Smooth muscle cell of bladder (primary cell): ENCODE data around the gene FAM210B. TPM values are rescaled to one million over a fixed set of nuclear protein-coding genes. Genes with fewer than 3 reads are reported as not detected.

ENCODE experiments used
- total RNA-seq: library from RNA; depleted of rRNA; stranded (reverse); fragments of >200 nt; gene quantifications from 2 replicates; pipeline ENCODE4 v1.2.3, GENCODE V29; 2014

The FAM210B gene, protein sequence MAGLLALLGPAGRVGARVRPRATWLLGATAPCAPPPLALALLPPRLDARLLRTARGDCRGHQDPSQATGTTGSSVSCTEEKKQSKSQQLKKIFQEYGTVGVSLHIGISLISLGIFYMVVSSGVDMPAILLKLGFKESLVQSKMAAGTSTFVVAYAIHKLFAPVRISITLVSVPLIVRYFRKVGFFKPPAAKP
- total RNA-seq, result 36.4 and 46.1 TPM in 2 replicates

DNA sequence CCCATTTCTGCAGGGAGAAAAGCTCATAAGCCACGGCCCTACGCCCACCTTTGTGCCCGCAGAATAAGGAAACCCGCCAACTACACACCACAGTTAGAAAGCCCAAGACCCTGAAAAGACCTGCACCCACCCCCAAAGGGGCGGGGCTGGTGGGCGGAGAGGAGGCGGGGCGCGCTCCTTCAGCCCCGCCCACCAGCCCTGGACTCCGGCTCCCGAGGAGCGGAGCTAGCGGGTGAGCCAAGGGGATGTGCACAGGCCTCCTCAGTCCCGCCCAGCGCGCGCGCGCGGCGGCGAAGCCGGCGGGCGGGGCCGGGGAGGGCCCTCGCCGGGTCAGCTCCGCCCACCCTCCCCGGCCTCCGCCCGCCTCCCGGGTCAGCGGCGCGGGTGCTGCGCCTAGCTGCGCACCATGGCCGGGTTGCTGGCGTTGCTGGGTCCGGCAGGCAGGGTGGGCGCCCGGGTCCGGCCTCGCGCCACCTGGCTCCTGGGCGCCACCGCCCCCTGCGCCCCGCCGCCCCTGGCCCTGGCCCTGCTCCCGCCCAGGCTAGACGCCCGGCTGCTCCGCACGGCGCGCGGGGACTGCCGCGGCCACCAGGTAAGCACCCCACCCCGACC is at the start of gene FAM210B:
TSS of gene FAM210B (plus strand) at position 375 of the 612 bp plus-strand sequence. CDS start at position 407, 32 bp downstream.

DNA sequence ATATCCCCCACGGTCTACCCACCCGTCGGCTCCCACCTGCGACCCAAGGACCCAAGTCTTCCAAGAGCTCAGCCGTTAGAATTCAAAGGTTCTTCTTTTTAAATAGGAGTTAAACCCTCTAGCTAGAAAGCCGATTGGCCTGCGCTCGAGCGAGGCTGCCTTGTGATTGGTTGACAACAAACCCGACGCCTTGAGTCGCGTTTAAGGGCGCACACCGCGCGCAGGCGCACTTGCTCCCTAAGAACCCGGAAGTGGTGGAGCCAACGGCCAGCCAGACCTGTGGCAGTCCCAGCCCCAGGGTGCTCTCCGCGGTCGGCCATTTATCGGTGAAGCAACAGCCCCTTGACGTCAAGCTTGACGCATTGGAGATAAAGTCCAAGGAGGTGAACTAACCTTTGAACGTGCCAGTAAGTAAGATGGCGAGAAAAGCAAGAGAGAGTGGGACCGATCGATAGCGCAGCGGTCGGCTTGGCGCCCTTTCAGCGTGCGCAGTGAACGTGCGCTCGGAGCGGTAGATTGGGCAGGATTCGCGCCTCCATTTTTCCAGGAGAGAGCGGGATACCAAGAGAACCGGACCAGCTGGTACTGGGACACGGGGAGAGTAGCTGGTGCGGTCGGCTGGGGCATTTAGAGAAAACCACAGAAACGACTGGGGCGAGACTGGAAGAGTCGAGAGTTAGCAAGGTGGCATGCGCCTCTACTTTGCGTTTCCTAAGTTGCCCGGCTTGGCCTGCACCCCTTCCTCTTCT is 33.5 kb downstream of the FAM210B start, which contains the start of the genes AURKA and CSTF1:
TSS of gene AURKA (minus strand) at position 84 of the 749 bp plus-strand sequence. CDS start 4,018 bp downstream, outside the sequence.
TSS of gene CSTF1 (plus strand) at position 514 of the 749 bp plus-strand sequence. CDS start 2,908 bp downstream, outside the sequence.

DNA sequence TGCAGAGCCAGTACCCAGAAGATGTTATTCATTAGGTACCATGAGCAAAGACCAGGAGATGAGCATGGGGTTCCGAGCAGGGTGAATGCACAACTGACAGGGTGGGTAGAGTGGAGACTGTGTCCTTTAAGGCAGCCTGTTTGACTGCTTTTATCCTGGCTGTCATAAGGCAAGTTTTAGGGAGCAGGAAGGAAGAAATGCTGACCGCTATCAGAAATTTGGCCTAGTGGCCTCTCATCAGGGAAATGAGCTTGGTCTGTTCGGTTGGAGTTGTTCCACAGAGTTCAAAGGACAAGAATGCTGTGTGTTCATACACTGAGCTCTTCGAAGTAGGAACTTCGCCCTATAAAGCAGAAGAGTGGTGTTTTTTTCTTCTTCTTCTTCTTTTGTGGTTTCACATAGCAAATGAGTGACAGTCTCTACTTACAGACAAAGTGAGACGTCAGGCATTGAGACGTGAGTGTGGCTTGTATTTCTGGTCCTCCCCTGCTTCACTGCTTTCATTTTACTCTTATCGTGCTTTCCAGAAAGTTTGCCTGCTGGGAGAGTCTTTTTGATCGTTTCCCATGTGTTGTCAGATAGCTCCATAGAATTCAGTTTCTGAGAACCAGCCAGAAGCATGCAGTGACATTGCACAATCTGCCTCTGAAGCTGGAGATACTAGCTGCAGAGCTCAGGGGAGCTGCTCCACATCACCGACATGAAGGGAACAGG is 53.1 kb downstream of the FAM210B start, which contains the start of gene CASS4:
TSS of gene CASS4 (plus strand) at position 502 of the 714 bp plus-strand sequence. CDS start at position 701, 199 bp downstream.

Other genes with a start within 250 kb of the FAM210B start
- gene MC3R, start 110.2 kb upstream of the FAM210B start, total RNA-seq, result not detected in 2 replicates
- 5.6 and 5.8 TPM in 2 replicates for gene AURKA, start 33.2 kb downstream of the FAM210B start, total RNA-seq
- 19.2 and 24.7 TPM in 2 replicates for gene CSTF1, start 33.7 kb downstream of the FAM210B start, total RNA-seq
- 0.09 and 0.14 TPM in 2 replicates for gene CASS4, start 53.3 kb downstream of the FAM210B start, total RNA-seq
- gene RTF2, start 109.7 kb downstream of the FAM210B start, total RNA-seq, result 85.2 and 86.0 TPM in 2 replicates
- not detected in 2 replicates for gene FAM209A, start 165.8 kb downstream of the FAM210B start, total RNA-seq
- not detected in 2 replicates for gene FAM209B, start 174.3 kb downstream of the FAM210B start, total RNA-seq